SK-MEL-5 (cell line): Measurements from ENCODE around the gene HKDC1. TPM values are rescaled to one million over a fixed set of nuclear protein-coding genes. Genes with fewer than 3 reads are reported as not detected.
"Not testable (repeated sequence)": the region's sequence is repeated elsewhere in the genome, so short reads cannot be mapped to it uniquely, and the experiment has no call there.

Experiments
- DNase-seq: peaks from one replicate; pipeline ENCODE4 v3.0.0-alpha.2; 2016; ENCODE audit warnings: low read depth, low spot score
- in situ Hi-C: cut with HindIII; loops from 2 replicates; pipeline ENCODE4 v1.10.0; 2016; ENCODE audit warnings: low sequenced_read_pairs, high pct_unique_total_duplicates, low pct_unique_long_range_greater_than_20kb
- total RNA-seq: library from RNA; depleted of rRNA; stranded (reverse); fragments of >200 nt; shearing (Covaris generic); gene quantifications from 2 replicates; pipeline ENCODE4 v1.2.3, GENCODE V29; 2014

The HKDC1 gene
- total RNA-seq, 1 experiment from 2014 or later, result 0.61 TPM

GRCh38 chr10:69254877-69255276 lies 34.7 kb downstream of the HKDC1 start:
- in situ Hi-C loops, result no loop called here
- DNase-seq, result no peak

DNA sequence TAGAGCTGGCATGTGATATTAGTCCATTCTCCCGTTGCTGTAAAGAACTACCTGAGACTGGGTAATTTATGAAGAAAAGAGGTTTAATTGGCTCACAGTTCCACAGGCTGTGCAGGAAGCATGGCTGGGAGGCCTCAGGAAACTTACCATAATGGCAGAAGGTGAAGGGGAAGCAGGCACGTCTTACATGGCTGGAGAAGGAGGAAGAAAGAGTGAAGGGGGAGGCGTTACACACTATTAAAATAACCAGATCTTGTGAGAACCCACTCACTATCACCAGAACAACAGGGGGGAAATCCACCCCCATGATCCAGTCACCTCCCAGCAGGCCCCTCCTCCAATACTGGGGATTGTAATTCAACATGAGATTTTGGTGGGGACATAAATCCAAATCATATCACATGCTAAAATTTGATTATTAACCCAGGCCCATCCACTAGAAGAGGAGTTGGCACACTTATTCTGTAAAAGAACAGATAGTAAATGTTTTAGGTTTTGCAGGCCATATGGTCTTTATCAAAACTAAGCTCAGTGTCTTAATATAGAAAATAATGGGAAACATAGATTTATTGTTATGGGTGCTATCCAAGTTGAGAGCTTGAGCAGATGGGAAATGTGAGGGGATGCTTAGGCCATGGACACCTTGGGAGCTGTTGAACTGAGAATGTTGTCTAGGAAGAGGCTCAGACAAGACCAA lies 39.6 kb downstream of the HKDC1 start:
- in situ Hi-C loops, result no loop called here
- no peak for DNase-seq

GRCh38 chr10:69261184-69261583 lies 41.1 kb downstream of the HKDC1 start:
- in situ Hi-C loops, result no loop called here
- no peak for DNase-seq

DNA sequence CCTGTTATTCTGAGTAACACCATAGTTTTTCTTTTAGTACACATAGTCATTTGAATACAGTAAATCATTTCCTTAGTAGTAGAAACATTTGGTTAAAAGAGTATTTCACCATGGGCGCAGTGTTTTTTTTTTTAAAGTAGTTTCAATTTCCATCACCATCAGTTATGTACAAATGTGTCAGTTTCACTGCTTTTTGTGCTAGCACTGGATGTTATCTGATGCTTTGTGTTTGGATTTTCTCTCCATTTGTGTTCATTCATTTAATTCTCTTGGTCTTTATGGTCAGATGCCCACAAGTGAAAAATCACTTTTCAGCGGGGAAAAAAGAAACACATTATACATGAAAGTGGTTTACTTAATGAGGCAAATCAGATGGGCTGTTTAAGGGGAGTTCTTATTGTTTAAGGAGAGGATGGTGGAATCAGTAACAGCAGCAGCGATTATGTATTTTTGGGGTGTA lies 42.2 kb downstream of the HKDC1 start:
- no peak for DNase-seq
- in situ Hi-C loops, result no loop called here

DNA sequence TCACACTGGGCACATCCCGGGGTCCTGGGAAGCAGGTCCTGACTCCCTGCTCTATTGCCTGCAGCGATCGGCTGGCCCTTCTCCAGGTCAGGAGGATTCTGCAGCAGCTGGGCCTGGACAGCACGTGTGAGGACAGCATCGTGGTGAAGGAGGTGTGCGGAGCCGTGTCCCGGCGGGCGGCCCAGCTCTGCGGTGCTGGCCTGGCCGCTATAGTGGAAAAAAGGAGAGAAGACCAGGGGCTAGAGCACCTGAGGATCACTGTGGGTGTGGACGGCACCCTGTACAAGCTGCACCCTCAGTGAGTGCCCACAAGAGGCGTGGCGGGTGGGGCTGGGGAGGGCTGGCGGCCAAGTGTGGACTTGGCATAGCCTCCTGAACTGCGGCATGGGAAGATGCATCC lies 45.4 kb downstream of the HKDC1 start:
- in situ Hi-C loops, result no loop called here
- DNase-seq, result no peak

DNA sequence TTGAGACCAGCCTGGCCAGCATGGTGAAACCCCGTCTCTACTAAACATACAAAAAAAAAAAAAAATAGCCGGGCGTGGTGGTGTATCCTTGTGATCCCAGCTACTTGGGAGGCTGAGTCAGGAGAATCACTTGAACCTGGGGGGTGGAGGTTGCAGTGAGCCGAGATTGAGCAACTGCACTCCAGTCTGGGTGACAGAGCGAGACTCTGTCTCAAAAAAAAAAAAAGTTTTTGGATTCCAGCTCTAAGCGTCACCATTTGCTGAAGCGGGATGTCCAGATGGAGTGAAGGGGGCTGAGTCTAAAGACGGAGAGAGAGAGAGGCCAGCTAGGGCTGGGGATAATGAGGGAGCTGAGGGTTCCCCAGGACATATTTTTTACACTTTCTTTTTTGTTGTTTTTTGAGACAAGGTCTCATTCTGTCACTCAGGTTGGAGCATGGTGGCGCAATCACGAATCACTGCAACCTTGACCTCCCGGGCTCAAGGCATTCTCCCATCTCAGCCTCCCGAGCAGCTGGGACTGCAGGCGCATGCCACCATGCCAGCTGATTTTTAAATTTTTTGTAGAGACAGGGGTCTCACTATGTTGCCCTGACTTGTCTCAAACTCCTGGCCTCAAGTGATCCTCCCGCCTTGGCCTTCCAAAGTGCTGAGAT lies 48.8 kb downstream of the HKDC1 start:
- DNase-seq, result no peak
- in situ Hi-C loops, result no loop called here

- DNase-seq, result no peak
- in situ Hi-C loops, result no loop called here
Measured at GRCh38 chr10:69269761-69270160, 49.6 kb downstream of the HKDC1 start.

GRCh38 chr10:69270990-69271389 lies 50.9 kb downstream of the HKDC1 start:
- in situ Hi-C loops, result no loop called here
- DNase-seq, result no peak

DNA sequence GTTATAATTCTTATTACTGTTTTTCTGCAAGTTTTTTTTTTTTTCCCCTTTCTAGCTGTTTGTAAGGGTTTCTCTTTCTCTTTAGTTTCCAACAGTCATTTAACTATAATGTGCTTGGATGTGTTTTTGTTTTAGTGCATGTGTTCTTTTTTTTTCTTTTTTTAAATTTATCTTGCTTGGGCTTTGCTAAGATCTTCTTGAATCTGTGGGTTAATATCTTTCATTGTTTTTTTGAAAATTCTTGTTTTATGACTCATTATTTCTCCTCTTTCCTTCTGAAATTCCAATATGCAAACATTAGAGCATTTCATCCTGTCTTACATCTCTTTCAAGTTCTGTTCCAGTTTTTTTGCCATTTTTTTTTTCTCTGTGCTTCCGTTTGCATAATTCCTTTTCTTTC lies 52.5 kb downstream of the HKDC1 start:
- DNase-seq, result no peak
- in situ Hi-C loops, result no loop called here

- in situ Hi-C loops, result no loop called here
Measured at GRCh38 chr10:69275444-69275843, 55.3 kb downstream of the HKDC1 start.

DNA sequence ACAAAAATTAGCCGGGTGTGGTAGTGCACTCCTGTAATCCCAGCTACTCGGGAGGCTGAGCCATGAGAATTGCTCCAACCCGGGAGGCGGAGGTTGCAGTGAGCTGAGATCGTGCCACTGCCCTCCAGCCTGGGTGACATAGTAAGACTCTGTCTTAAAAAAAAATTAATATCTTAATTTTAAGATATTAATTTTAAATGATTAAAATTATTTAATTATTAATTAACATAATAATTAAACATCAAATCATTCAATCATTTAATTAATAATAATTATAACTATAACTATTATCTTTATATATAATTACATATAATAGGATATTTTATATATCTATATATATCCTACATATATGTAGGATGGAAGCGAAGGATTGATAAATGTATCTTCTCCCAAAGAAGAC lies 56.4 kb downstream of the HKDC1 start:
- in situ Hi-C loops, result no loop called here
- no peak for DNase-seq

More at GRCh38 chr10:69275444-69275843, 55.3 kb downstream of the HKDC1 start:
- no peak for DNase-seq

DNA sequence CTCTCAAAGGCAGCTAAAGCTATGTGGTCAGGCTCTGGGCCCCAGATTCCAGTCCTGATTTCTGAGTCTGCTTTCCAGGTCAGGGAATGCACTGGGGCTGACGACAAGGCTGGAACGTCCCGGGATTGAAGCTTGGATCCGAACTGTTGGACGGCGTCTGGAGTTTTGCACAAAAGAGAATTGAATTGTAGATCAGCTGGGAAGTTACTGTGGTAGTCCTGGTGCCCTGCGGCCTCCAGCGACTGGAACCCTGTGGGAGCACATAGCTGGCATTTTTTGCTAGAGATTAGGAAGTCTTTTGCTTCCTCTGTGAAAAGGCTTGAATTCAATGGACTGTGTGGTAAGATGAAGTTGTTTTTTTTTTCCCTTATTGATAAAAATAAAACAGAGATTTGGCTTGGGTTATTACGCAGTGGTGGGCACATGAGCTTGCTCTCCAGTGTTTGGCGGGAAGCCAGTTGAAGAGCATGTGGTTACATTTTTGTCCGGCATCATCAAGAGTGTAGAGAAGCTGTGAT lies 58.4 kb downstream of the HKDC1 start, which contains the start of gene HK1:
Gene HK1, plus strand, starts transcription at position 51 of the 518 bp plus-strand sequence.
- in situ Hi-C loops, result no loop called here
- DNase-seq, result peak; percentile 70

DNA sequence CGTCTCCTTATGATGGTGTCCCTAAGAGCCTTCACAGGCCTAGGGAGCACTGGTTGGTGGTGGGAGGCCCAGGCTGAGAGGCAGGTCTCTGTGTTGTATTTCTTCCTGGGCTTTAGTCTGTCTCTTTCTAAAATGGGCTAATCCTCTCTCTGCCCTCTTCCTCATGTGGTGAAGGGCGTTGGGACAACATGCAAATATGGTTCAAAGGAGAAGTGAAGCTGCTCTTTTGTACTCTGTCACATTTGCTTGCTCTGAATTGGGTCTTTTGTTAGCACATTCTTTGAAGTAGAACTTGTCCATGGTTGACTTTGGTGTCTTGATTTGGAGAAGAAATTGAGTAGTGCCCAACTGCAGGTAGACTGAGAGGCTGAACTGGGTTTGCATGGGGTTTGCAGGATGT lies 59.0 kb downstream of the HKDC1 start:
- peak; percentile 2 for DNase-seq
- in situ Hi-C loops, result no loop called here

DNA sequence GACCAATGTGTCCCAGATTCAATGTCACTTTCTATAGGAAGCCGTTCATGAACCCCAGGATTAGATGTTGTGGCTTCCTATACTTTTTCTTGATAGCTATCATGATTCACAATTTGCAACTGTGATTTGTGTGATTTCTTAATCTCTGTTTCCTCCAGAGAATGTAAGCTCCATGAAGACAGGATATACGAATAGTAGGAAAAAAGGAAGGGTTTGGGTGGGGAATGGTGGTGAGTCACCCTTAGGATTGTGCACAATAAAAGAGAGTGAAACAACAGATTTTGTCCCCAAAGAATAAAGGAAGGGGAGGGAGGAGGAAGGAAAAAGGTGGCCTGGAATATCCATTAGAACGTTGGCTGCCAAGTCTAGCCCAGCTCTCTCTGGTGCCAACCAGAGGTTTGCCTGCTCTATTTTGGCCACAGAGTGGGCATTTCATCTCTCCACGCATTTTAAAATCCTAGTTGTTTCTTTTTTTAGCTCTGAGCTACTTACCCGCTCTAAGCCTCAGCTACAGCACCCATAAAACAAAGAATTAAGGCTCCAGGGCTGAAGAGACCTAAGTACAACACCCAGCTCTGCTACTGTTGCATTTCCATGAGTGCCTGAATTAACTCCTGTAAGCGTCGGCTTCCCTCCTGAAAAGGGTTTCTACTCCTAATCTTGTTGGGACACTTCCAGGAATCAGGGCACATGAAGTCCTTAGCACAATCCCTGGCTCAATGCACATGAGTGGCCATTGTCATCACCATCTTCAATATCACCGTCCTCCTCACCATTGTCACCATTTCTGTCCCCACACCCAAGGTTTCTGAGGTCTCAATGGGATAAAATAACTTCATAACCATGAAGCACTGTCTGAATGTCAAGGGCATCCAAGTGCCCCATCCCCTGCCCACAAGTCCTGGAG lies 61.6 kb downstream of the HKDC1 start:
- in situ Hi-C loops, result no loop called here
- DNase-seq, result no peak

GRCh38 chr10:69284402-69284801 lies 64.3 kb downstream of the HKDC1 start:
- DNase-seq, in situ Hi-C loops: not testable (repeated sequence)

- in situ Hi-C loops, result no loop called here
Measured at GRCh38 chr10:69285699-69286098, 65.6 kb downstream of the HKDC1 start.

GRCh38 chr10:69287181-69287580 lies 67.0 kb downstream of the HKDC1 start:
- in situ Hi-C loops, result no loop called here
- DNase-seq, result no peak

More at GRCh38 chr10:69285699-69286098, 65.6 kb downstream of the HKDC1 start:
- DNase-seq, result no peak

DNA sequence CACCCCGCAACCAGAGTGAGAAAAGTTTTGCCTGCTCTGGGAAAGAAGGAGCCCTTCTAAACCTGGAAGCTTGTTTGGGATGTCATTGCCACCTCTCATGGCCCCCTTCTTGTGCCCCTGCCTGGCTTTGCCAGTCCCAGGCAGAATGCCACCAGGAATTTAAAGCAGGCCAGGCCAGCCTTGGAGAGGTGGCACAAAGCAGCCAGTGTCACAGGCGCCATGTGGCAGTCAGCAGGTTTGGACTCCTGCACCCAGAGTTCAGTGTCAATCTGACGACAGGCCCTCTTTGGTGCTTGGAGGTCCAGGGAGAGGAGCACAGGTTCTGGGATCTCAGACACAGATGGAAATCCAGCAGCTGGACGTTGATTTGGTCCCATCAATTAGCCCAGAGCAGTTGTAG lies 70.9 kb downstream of the HKDC1 start:
- no peak for DNase-seq
- in situ Hi-C loops, result no loop called here
